Left ventricle myocardium inferior (tissue), 1 donor: Measurements from ENCODE around the gene RFLNA. TPM values are rescaled to one million over a fixed set of nuclear protein-coding genes. Genes with fewer than 3 reads are reported as not detected.

ENCODE experiments used
- DNase-seq: peaks from one replicate; pipeline ENCODE4 v3.0.0-alpha.2; 2020
- H3K27ac ChIP-seq: fragments of 200-600 bp; replicated peaks from 2 replicates; pipeline ENCODE4 v1.8.0; 2021
- H3K27me3 ChIP-seq: fragments of 200-600 bp; 2 replicates; pipeline ENCODE4 v1.8.0; 2021; ENCODE audit warnings: low read depth
- H3K36me3 ChIP-seq: fragments of 200-600 bp; 2 replicates; pipeline ENCODE4 v1.8.0; 2021
- H3K4me1 ChIP-seq: fragments of 200-600 bp; 2 replicates; pipeline ENCODE4 v1.8.0; 2021
- H3K4me3 ChIP-seq: fragments of 200-600 bp; 2 replicates; pipeline ENCODE4 v1.8.0; 2021; ENCODE audit warnings: mild to moderate bottlenecking, moderate library complexity
- H3K9me3 ChIP-seq: fragments of 200-600 bp; replicated peaks from 2 replicates; pipeline ENCODE4 v1.8.0; 2021
- intact Hi-C: fragments of 100-400 bp; cut with micrococcal nuclease; formaldehyde crosslinking; loops from one replicate; pipeline ENCODE4 v1.11.0; 2022
- total RNA-seq: library from RNA; stranded (reverse); fragmentation: NEBNext Ultra II Directional; extraction: Animal tissue kit (Norgen Biotek cat#: 25700); gene quantifications from one replicate; pipeline ENCODE4 v1.2.1, GENCODE V29; 2021
- TF ChIP-seq, protein P1 (sequence below): fragments of 200-600 bp; IDR thresholded peaks from 2 replicates; pipeline ENCODE4 v1.8.0; 2021; ENCODE audit warnings: antibody characterized with exemption, mild to moderate bottlenecking, borderline replicate concordance
- donor health status: DM: no; HTN: yes; CAD: no; lungs with severe emphysema.

RFLNA gene
- total RNA-seq, 1 donor from 2014 or later = 0.27 TPM

GRCh38 chr12:124278389-124279101 is 16.3 kb upstream of the RFLNA start:
- Histone ChIP-seq H3K4me1 (peaks cover 12% of the 10 kb centered on the region), H3K27ac (no peak overlapping the region), H3K4me3 (no peak overlapping the region), H3K9me3 (peaks cover 4% of the 10 kb centered on the region), H3K36me3 (no peaks in the 10 kb centered on the region), H3K27me3 (peaks cover 64% of the 10 kb centered on the region)
- TF ChIP-seq, protein P1, sequence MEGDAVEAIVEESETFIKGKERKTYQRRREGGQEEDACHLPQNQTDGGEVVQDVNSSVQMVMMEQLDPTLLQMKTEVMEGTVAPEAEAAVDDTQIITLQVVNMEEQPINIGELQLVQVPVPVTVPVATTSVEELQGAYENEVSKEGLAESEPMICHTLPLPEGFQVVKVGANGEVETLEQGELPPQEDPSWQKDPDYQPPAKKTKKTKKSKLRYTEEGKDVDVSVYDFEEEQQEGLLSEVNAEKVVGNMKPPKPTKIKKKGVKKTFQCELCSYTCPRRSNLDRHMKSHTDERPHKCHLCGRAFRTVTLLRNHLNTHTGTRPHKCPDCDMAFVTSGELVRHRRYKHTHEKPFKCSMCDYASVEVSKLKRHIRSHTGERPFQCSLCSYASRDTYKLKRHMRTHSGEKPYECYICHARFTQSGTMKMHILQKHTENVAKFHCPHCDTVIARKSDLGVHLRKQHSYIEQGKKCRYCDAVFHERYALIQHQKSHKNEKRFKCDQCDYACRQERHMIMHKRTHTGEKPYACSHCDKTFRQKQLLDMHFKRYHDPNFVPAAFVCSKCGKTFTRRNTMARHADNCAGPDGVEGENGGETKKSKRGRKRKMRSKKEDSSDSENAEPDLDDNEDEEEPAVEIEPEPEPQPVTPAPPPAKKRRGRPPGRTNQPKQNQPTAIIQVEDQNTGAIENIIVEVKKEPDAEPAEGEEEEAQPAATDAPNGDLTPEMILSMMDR = no peak
- DNase-seq = no peak
- intact Hi-C loops = no loop called here

- intact Hi-C loops = no loop called here
- no peaks in the 10 kb centered on the region for H3K36me3 ChIP-seq
- H3K4me3 ChIP-seq = no peak overlapping the region
- TF ChIP-seq, protein P1 = no peak
- peaks cover 8% of the 10 kb centered on the region for H3K9me3 ChIP-seq
- H3K27ac ChIP-seq = no peak overlapping the region
- no peak for DNase-seq
- H3K27me3 ChIP-seq = peaks cover 66% of the 10 kb centered on the region
- peaks cover 8% of the 10 kb centered on the region for H3K4me1 ChIP-seq
Observed at GRCh38 chr12:124279315-124279714, 15.6 kb upstream of the RFLNA start.

DNA sequence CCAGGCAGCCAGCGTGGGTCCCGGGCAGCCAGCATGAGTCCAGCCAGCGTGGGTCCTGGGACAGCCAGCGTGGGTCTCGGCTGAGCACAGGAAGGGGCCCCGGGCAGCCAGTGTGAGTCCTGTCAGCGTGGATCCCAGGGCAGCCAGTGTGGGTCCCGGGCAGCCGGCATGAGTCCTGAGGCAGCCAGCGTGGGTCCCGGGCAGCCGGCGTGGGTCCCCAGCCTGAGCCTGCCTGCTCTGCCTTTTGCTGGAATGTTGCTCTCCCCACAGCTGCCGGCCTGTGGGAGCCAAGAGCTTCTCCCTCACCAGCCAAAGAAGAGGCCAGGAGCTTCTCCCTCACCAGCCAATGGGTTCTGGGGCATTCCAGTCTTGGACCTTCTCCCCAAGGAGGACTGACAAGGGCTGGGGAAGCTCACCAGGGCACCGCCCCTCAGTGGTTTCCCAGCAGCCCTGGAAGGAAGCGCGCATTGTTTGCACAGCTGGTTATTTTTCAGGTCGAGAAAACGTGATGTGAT is 15.0 kb upstream of the RFLNA start:
- Histone ChIP-seq H3K9me3 (peaks cover 13% of the 10 kb centered on the region), H3K36me3 (no peaks in the 10 kb centered on the region), H3K4me1 (peaks cover 8% of the 10 kb centered on the region), H3K27me3 (peaks cover 68% of the 10 kb centered on the region), H3K4me3 (no peak overlapping the region), H3K27ac (no peak overlapping the region)
- TF ChIP-seq, protein P1 = no peak
- intact Hi-C loops = no loop called here
- DNase-seq = no peak

GRCh38 chr12:124281309-124281708 is 13.6 kb upstream of the RFLNA start:
- no peak overlapping the region for H3K4me3 ChIP-seq
- peaks cover 8% of the 10 kb centered on the region for H3K4me1 ChIP-seq
- no peak overlapping the region for H3K27ac ChIP-seq
- peaks cover 18% of the 10 kb centered on the region for H3K9me3 ChIP-seq
- H3K36me3 ChIP-seq = no peaks in the 10 kb centered on the region
- intact Hi-C loops = no loop called here
- DNase-seq = no peak
- TF ChIP-seq, protein P1 = no peak
- H3K27me3 ChIP-seq = peaks cover 68% of the 10 kb centered on the region

DNA sequence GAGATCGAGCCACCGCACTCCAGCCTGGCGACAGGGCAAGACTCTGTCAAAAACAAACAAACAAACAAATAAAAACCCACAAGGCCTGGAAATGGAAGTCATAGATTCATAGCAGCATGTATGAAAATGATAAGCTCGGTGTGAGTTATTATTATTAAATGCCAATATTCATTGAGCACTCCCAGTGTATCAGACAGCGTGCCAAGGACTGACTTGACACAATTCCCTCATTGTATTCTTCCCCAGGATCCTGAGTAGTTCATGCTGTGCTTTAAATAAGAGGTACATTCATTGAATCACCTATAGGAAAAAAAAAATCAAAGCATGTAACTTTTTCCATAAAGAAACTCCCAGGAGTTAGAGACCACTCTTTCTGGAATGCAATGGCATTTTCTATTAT is 12.6 kb upstream of the RFLNA start:
- DNase-seq = no peak
- Histone ChIP-seq H3K27me3 (peaks cover 59% of the 10 kb centered on the region), H3K27ac (no peak overlapping the region), H3K4me1 (peaks cover 8% of the 10 kb centered on the region), H3K36me3 (no peaks in the 10 kb centered on the region), H3K9me3 (peaks cover 18% of the 10 kb centered on the region), H3K4me3 (no peak overlapping the region)
- intact Hi-C loops = no loop called here
- TF ChIP-seq, protein P1 = no peak
